H1 (cell line): ENCODE measurements around the gene SPARC. TPM values are rescaled to one million over a fixed set of nuclear protein-coding genes. Genes with fewer than 3 reads are reported as not detected.

Experiments used
- CTCF ChIA-PET: fragments of 300-600 bp; sonication (Branson Sonifier 250); formaldehyde crosslinking; loops from one replicate; lab custom pipeline; 2021; ENCODE audit not compliant: partially characterized antibody; lab: Charles Lee
- POLR2A ChIA-PET: fragments of 300-600 bp; sonication (Branson Sonifier 250); formaldehyde crosslinking; loops from one replicate; lab custom pipeline; 2021; ENCODE audit warnings: inconsistent platforms; ENCODE audit not compliant: partially characterized antibody; lab: Charles Lee
- DNase-seq, 2 experiments: peaks; one replicate each; pipeline versions ENCODE4 v3.0.0 to v3.0.0-alpha.2; 2010 to 2022; ENCODE audit warnings: low spot score in 2 of 2, low read depth in 1 of 2, mixed read lengths in 1 of 2
- FAIRE-seq: peaks from 2 replicates; lab custom pipeline; 2011; peaks lifted over from hg19 to GRCh38; lab: Jason Lieb, UNC
- H2AFZ ChIP-seq: 2 replicates; pipeline ENCODE4 v1.8.1; 2012; ENCODE audit warnings: low read length, inconsistent platforms
- H2AK5ac ChIP-seq: 2 replicates; pipeline ENCODE4 v1.6.1; 2013; ENCODE audit warnings: low read depth, low read length
- H2BK120ac ChIP-seq: replicated peaks from 2 replicates; pipeline ENCODE3; 2013; ENCODE audit warnings: low read depth, low read length, inconsistent platforms
- H2BK12ac ChIP-seq: 2 replicates; pipeline ENCODE4 v1.6.1; 2013; ENCODE audit warnings: low read depth, low read length
- H2BK15ac ChIP-seq: 2 replicates; pipeline ENCODE4 v1.6.1; 2013; ENCODE audit warnings: low read length
- H2BK20ac ChIP-seq: 2 replicates; pipeline ENCODE4 v1.6.1; 2013; ENCODE audit warnings: low read length
- H2BK5ac ChIP-seq: 2 replicates; pipeline ENCODE4 v1.6.1; 2013; ENCODE audit warnings: low read depth, low read length
- H3K14ac ChIP-seq: 2 replicates; pipeline ENCODE4 v1.6.1; 2013; ENCODE audit warnings: inconsistent platforms; ENCODE audit not compliant: insufficient read length
- H3K18ac ChIP-seq: 2 replicates; pipeline ENCODE4 v1.6.1; 2013; ENCODE audit warnings: low read length; ENCODE audit errors: extremely low read depth
- H3K23ac ChIP-seq: 2 replicates; pipeline ENCODE4 v1.6.1; 2013; ENCODE audit warnings: inconsistent platforms; ENCODE audit not compliant: insufficient read length
- H3K23me2 ChIP-seq: 2 replicates; pipeline ENCODE4 v1.6.1; 2013; ENCODE audit warnings: low read depth, low read length
- H3K27ac ChIP-seq: 2 replicates; pipeline ENCODE4 v1.6.1; 2011; ENCODE audit warnings: low read depth, low read length, inconsistent platforms
- H3K27me3 ChIP-seq, 4 experiments: replicated peaks in 1 of 4; 1 replicate in 1 of 4; 2 replicates in 3 of 4; pipeline versions ENCODE4 v1.6.1 to v1.8.1; 2011 to 2013; ENCODE audit warnings: low read length in 3 of 4, mild to moderate bottlenecking in 3 of 4, inconsistent platforms in 2 of 4, mixed read lengths in 2 of 4, moderate library complexity in 1 of 4; ENCODE audit not compliant: control insufficient read depth in 3 of 4, insufficient read depth in 3 of 4; ENCODE audit errors: extremely low read depth in 1 of 4
- H3K36me3 ChIP-seq, 4 experiments: 2 replicates each; pipeline versions ENCODE4 v1.6.1 to v1.8.1; 2011 to 2013; ENCODE audit warnings: mild to moderate bottlenecking in 4 of 4, low read length in 3 of 4, moderate library complexity in 2 of 4, control low read depth in 1 of 4, inconsistent platforms in 1 of 4; ENCODE audit not compliant: insufficient read depth in 4 of 4, control insufficient read depth in 2 of 4
- H3K4ac ChIP-seq: replicated peaks from 2 replicates; pipeline ENCODE3; 2013; ENCODE audit warnings: low read length, low read depth, mixed read lengths, inconsistent platforms; ENCODE audit not compliant: insufficient read length
- H3K4me1 ChIP-seq, 4 experiments: replicated peaks in 1 of 4; 1 replicate in 1 of 4; 2 replicates in 3 of 4; pipeline versions ENCODE4 v1.6.1 to v1.8.1; 2011 to 2013; ENCODE audit warnings: low read length in 3 of 4, inconsistent platforms in 2 of 4, mixed read lengths in 1 of 4; ENCODE audit not compliant: insufficient read depth in 4 of 4, control insufficient read depth in 3 of 4
- H3K4me2 ChIP-seq, 2 experiments: 2 replicates each; pipeline versions ENCODE4 v1.6.1 to v1.8.1; 2011 to 2013; ENCODE audit warnings: low read depth in 2 of 2, low read length in 2 of 2, control low read depth in 1 of 2, inconsistent platforms in 1 of 2, mild to moderate bottlenecking in 1 of 2; ENCODE audit not compliant: insufficient read depth in 1 of 2
- H3K4me3 ChIP-seq, 4 experiments: fragments of 200-600, 300-600 bp in 1 of 4; sonication (generic), shearing (Covaris generic), sonication (Bioruptor Twin) in 1 of 4; 2 replicates each; pipeline versions ENCODE4 v1.5.1 to v1.8.1; 2011 to 2016; ENCODE audit warnings: low read length in 4 of 4, low read depth in 3 of 4, control low read depth in 2 of 4, inconsistent platforms in 2 of 4, mild to moderate bottlenecking in 2 of 4, mixed read lengths in 1 of 4, moderate library complexity in 1 of 4; ENCODE audit not compliant: insufficient read depth in 2 of 4; ENCODE audit errors: extremely low read depth in 1 of 4
- H3K56ac ChIP-seq: replicated peaks from 2 replicates; pipeline ENCODE3; 2013; ENCODE audit warnings: low read depth, mild to moderate bottlenecking, mixed read lengths, low read length, inconsistent platforms; ENCODE audit not compliant: insufficient read length
- H3K79me1 ChIP-seq: 2 replicates; pipeline ENCODE4 v1.6.1; 2013; ENCODE audit warnings: low read depth, low read length, control low read depth
- H3K79me2 ChIP-seq, 2 experiments: 2 replicates each; pipeline versions ENCODE4 v1.6.1 to v1.8.1; 2012 to 2013; ENCODE audit warnings: low read length in 2 of 2, mild to moderate bottlenecking in 2 of 2, inconsistent platforms in 1 of 2; ENCODE audit not compliant: insufficient read depth in 2 of 2, control insufficient read depth in 1 of 2
- H3K9ac ChIP-seq, 4 experiments: replicated peaks in 1 of 4; 1 replicate in 1 of 4; 2 replicates in 3 of 4; pipeline versions ENCODE4 v1.6.1 to v1.8.1; 2011 to 2013; ENCODE audit warnings: low read depth in 3 of 4, low read length in 3 of 4, control low read depth in 2 of 4, mild to moderate bottlenecking in 2 of 4, moderate library complexity in 2 of 4, inconsistent platforms in 1 of 4; ENCODE audit errors: extremely low read depth in 1 of 4
- H3K9me3 ChIP-seq, 2 experiments: 2 replicates each; pipeline versions ENCODE4 v1.6.1 to v1.8.1; 2012 to 2013; ENCODE audit warnings: mild to moderate bottlenecking in 2 of 2, moderate library complexity in 2 of 2, control low read depth in 1 of 2, inconsistent platforms in 1 of 2, low read depth in 1 of 2, low read length in 1 of 2, mixed read lengths in 1 of 2; ENCODE audit not compliant: insufficient read depth in 2 of 2
- H4K20me1 ChIP-seq, 2 experiments: replicated peaks in 1 of 2; 2 replicates each; pipeline versions ENCODE3 to v1.8.1; 2011 to 2013; ENCODE audit warnings: inconsistent platforms in 2 of 2, low read length in 2 of 2, mild to moderate bottlenecking in 1 of 2; ENCODE audit not compliant: insufficient read depth in 2 of 2, control insufficient read depth in 1 of 2
- H4K5ac ChIP-seq: 2 replicates; pipeline ENCODE4 v1.6.1; 2013; ENCODE audit warnings: low read length, low read depth, mixed read lengths, inconsistent platforms; ENCODE audit not compliant: insufficient read length
- H4K8ac ChIP-seq: 2 replicates; pipeline ENCODE4 v1.8.0; 2013; ENCODE audit warnings: mild to moderate bottlenecking, moderate library complexity, low read length, inconsistent platforms; ENCODE audit not compliant: insufficient read depth; ENCODE audit errors: extremely low read depth
- H4K91ac ChIP-seq: replicated peaks from 2 replicates; pipeline ENCODE3; 2013; ENCODE audit warnings: low read length, mixed read lengths, inconsistent platforms; ENCODE audit not compliant: insufficient read length
- ASH2L ChIP-seq: fragments of 200-600, 300-600 bp; sonication (generic); IDR thresholded peaks from one replicate; pipeline ENCODE4 v1.7.1; 2017; ENCODE audit warnings: low read length
- CHD2 ChIP-seq: IDR thresholded peaks from 2 replicates; pipeline ENCODE4 v1.6.1; 2012; ENCODE audit warnings: low read length, improper control_type of control experiment
- RBBP5 ChIP-seq: IDR thresholded peaks from 2 replicates; pipeline ENCODE4 v1.7.1; 2012; ENCODE audit warnings: low read depth, mild to moderate bottlenecking, inconsistent platforms, low read length, moderate library complexity, borderline replicate concordance
- polyA plus RNA-seq, 7 experiments: library from polyadenylated mRNA; depleted of rRNA in 3 of 7; stranded (reverse) in 5 of 7; unstranded in 2 of 7; fragments of >200 nt in 5 of 7; fragments of 200-250 nt in 2 of 7; gene quantifications; 1 replicate in 5 of 7; 2 replicates in 1 of 7; 4 replicates in 1 of 7; pipeline versions ENCODE4 v1.2.1 to v1.2.3, GENCODE V29; 2011 to 2013; ENCODE audit warnings: missing spikeins in 2 of 7, mixed read lengths in 2 of 7
- total RNA-seq: library from RNA; stranded (reverse); fragmentation: NEBNext Ultra II Directional; extraction: Animal tissue kit (Norgen Biotek cat#: 25700); gene quantifications from 2 replicates; pipeline ENCODE4 v1.2.1, GENCODE V29; 2021

Gene SPARC
- total and polyA plus RNA-seq, 2 of the 8 experiments (the other 6 are each of a cell fraction or from before 2014, with no cell fraction given): 375 to 438 TPM

DNA sequence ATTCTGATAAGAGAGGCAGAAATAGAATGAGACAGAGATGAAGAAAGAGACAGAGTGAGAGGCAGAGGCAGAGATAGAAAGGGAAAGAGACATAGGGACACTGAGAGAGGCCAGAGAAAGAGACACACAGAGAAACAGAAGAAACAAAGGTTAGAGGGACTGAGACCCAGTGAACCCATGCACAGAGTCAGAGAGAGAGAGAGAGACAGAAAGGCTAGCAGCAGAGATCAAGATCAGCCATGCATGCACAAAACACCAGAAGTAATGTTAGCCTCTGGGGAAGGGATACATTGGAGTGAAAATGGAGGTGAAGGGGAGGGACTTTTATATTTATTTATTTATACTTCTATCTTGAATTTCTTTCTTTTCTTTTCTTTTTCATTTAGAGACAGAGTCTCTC is 14.1 kb upstream of the SPARC start:
- peaks cover 3 to 14% (median 6%) of the 10 kb centered on the region in 4 experiments for H3K4me1 ChIP-seq
- H4K91ac ChIP-seq: no peak overlapping the region
- H4K20me1 ChIP-seq: no peaks in the 10 kb centered on the region
- H3K4ac ChIP-seq: peak overlapping the region; percentile 40
- H3K79me2 ChIP-seq: no peaks in the 10 kb centered on the region
- H3K4me2 ChIP-seq: no peak overlapping the region
- H4K8ac ChIP-seq: no peak overlapping the region
- no peak overlapping the region for H3K14ac ChIP-seq
- H3K56ac ChIP-seq: no peak overlapping the region
- H2AK5ac ChIP-seq: no peak overlapping the region
- no peaks in the 10 kb centered on the region for H3K23me2 ChIP-seq
- H3K18ac ChIP-seq: no peak overlapping the region
- H4K5ac ChIP-seq: no peak overlapping the region
- CTCF ChIA-PET: interaction anchor here (1.0 to 7.9 kb wide), 3 partner anchors 18 to 49 kb away, joined by 3 to 53 read pairs (median 12); no protein-coding TSS in a partner anchor
- no peak overlapping the region for H3K27ac ChIP-seq
- no peaks in the 10 kb centered on the region for H3K36me3 ChIP-seq
- no peak overlapping the region for H2BK5ac ChIP-seq
- H2BK12ac ChIP-seq: no peak overlapping the region
- POLR2A ChIA-PET: no interaction called here
- H2BK120ac ChIP-seq: no peak overlapping the region
- no peaks in the 10 kb centered on the region for H3K79me1 ChIP-seq
- no peaks in the 10 kb centered on the region for H3K27me3 ChIP-seq
- H2BK15ac ChIP-seq: no peak overlapping the region
- peak overlapping the region; percentile 29; the same call in 1 of the 2 replicates for H2BK20ac ChIP-seq
- no peak overlapping the region for H2AFZ ChIP-seq
- no peak overlapping the region for H3K9ac ChIP-seq
- no peak for DNase-seq
- H3K23ac ChIP-seq: no peak overlapping the region
- H3K9me3 ChIP-seq: no peaks in the 10 kb centered on the region
- no peak for FAIRE-seq
- no peak overlapping the region for H3K4me3 ChIP-seq
- no peak for TF ChIP-seq RBBP5
- TF ChIP-seq ASH2L: no peak
- no peak for TF ChIP-seq CHD2
